ENCODE measurements around the gene TSHZ2.

TSHZ2 gene

GRCh38 chr20:53162251-53162835, 190.2 kb downstream of the TSHZ2 start:
- no peak for DNase-seq (ENCODE audit: low spot score)
- peak overlapping the region; percentile 44 for H3K4me3 ChIP-seq
- TF ChIP-seq, protein P1, sequence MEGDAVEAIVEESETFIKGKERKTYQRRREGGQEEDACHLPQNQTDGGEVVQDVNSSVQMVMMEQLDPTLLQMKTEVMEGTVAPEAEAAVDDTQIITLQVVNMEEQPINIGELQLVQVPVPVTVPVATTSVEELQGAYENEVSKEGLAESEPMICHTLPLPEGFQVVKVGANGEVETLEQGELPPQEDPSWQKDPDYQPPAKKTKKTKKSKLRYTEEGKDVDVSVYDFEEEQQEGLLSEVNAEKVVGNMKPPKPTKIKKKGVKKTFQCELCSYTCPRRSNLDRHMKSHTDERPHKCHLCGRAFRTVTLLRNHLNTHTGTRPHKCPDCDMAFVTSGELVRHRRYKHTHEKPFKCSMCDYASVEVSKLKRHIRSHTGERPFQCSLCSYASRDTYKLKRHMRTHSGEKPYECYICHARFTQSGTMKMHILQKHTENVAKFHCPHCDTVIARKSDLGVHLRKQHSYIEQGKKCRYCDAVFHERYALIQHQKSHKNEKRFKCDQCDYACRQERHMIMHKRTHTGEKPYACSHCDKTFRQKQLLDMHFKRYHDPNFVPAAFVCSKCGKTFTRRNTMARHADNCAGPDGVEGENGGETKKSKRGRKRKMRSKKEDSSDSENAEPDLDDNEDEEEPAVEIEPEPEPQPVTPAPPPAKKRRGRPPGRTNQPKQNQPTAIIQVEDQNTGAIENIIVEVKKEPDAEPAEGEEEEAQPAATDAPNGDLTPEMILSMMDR (IDR thresholded peaks at IDR 0.05): no peak
- H3K27ac ChIP-seq: peak overlapping the region in 1 of 2 donors; percentile 45

GRCh38 chr20:53163486-53163885, 191.3 kb downstream of the TSHZ2 start:
- H3K4me3 ChIP-seq: no peak overlapping the region
- TF ChIP-seq, protein P1 (IDR thresholded peaks at IDR 0.05): no peak
- H3K27ac ChIP-seq: no peak overlapping the region
- DNase-seq (ENCODE audit: low spot score): no peak

GRCh38 chr20:53164072-53164471, 191.9 kb downstream of the TSHZ2 start:
- no peak for DNase-seq (ENCODE audit: low spot score)
- Histone ChIP-seq H3K4me3 (no peak overlapping the region), H3K27ac (no peak overlapping the region)
- TF ChIP-seq, protein P1 (IDR thresholded peaks at IDR 0.05): no peak

DNA sequence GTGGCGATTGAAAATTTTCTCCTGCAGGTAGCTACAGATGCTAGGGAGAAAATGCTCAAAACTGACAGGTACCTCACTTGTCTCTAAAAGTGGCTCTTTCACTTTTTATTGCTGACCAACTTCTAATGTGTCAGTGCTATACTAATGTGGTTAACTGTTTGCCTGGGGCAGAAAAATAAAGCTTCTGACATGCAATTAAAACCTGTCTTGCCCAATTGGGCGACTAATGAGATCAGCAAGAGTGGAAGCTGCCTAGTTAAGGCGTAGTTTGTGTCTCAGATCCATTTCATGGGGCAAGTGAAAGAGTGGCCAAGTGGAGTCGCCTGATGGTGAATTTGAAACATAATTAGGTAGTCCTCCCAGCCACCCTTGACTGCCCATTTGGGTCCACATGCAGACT, 193.3 kb downstream of the TSHZ2 start:
- Histone ChIP-seq H3K27ac (no peak overlapping the region), H3K4me3 (no peak overlapping the region)
- TF ChIP-seq, protein P1 (IDR thresholded peaks at IDR 0.05): no peak
- no peak for DNase-seq (ENCODE audit: low spot score)

GRCh38 chr20:53168491-53168890, 196.3 kb downstream of the TSHZ2 start:
- TF ChIP-seq, protein P1 (IDR thresholded peaks at IDR 0.05): no peak
- Histone ChIP-seq H3K27ac (no peak overlapping the region), H3K4me3 (no peak overlapping the region)
- no peak for DNase-seq (ENCODE audit: low spot score)

GRCh38 chr20:53170196-53170595, 198.0 kb downstream of the TSHZ2 start:
- TF ChIP-seq, protein P1 (IDR thresholded peaks at IDR 0.05): no peak
- H3K27ac ChIP-seq: no peak overlapping the region
- no peak overlapping the region for H3K4me3 ChIP-seq
- no peak for DNase-seq (ENCODE audit: low spot score)

GRCh38 chr20:53171065-53171464, 198.9 kb downstream of the TSHZ2 start:
- Histone ChIP-seq H3K27ac (no peak overlapping the region), H3K4me3 (no peak overlapping the region)
- DNase-seq (ENCODE audit: low spot score): no peak
- TF ChIP-seq, protein P1 (IDR thresholded peaks at IDR 0.05): no peak

All from coronary artery (tissue), 2 donors.